Testis (tissue), 3 donors: ENCODE results near the gene LRRC26. TPM values are rescaled to one million over a fixed set of nuclear protein-coding genes. Genes with fewer than 3 reads are reported as not detected.

Experiments
- DNase-seq: peaks from one replicate; pipeline ENCODE4 v3.0.0-alpha.2; 2019
- H3K27ac ChIP-seq, 2 donors: fragments of 200-600 bp; sonication (generic); one replicate each; pipeline ENCODE4 v1.5.1; 2019
- H3K27me3 ChIP-seq: fragments of 200-600 bp; sonication (generic); one replicate; pipeline ENCODE4 v1.5.1; 2019
- H3K36me3 ChIP-seq: fragments of 200-600 bp; sonication (generic); one replicate; pipeline ENCODE4 v1.5.1; 2017; ENCODE audit warnings: low read depth; ENCODE audit errors: missing control alignments
- H3K4me1 ChIP-seq: fragments of 200-600 bp; sonication (generic); one replicate; pipeline ENCODE4 v1.5.1; 2019
- H3K4me3 ChIP-seq, 2 donors: fragments of 200-600 bp; sonication (generic); one replicate each; pipeline ENCODE4 v1.5.1; 2017 to 2019
- H3K9me3 ChIP-seq: fragments of 200-600 bp; sonication (generic); one replicate; pipeline ENCODE4 v1.5.1; 2017
- POLR2A ChIP-seq: fragments of 450-650 bp; IDR thresholded peaks from one replicate; pipeline ENCODE4 v1.6.1; 2017; ENCODE audit warnings: antibody characterized with exemption, mild to moderate bottlenecking, moderate library complexity
- WGBS, 2 donors: methylation state at CpG; one replicate each; pipeline ENCODE4 v1.1.5; 2018; 5-methylcytosine and 5-hydroxymethylcytosine counted together
- intact Hi-C: fragments of 100-400 bp; cut with DNase I; formaldehyde crosslinking; loops from one replicate; pipeline ENCODE4 v1.15.1; 2023; ENCODE audit warnings: low total_unique reads
- polyA plus RNA-seq: library from polyadenylated mRNA; stranded (reverse); fragments of 350-450 nt; fragmentation: Illumina TruSeq; extraction: RNeasy Lipid Tissue Mini Kit (QIAGEN cat#74804); gene quantifications from one replicate; pipeline ENCODE4 v1.2.3, GENCODE V29; 2014; ENCODE audit warnings: low read depth, low replicate concordance; ENCODE audit not compliant: insufficient read depth
- total RNA-seq, 2 donors: library from RNA; depleted of rRNA; stranded (reverse); fragments of >200 nt; gene quantifications; one replicate each; pipeline ENCODE4 v1.2.3, GENCODE V29; 2016
- TF ChIP-seq, protein P1 (sequence below), 3 experiments: fragments of 450-650 bp in 2 of 3; fragments of 200-600 bp in 1 of 3; sonication (generic) in 1 of 3; IDR thresholded peaks; one replicate each; pipeline ENCODE4 v1.5.1; 2016 to 2019; ENCODE audit warnings: antibody characterized with exemption in 3 of 3, mild to moderate bottlenecking in 2 of 3, moderate library complexity in 1 of 3

Gene LRRC26
- total and polyA plus RNA-seq, 3 donors from 2014 or later = 2.4 to 5.1 TPM; not detected in 1

DNA sequence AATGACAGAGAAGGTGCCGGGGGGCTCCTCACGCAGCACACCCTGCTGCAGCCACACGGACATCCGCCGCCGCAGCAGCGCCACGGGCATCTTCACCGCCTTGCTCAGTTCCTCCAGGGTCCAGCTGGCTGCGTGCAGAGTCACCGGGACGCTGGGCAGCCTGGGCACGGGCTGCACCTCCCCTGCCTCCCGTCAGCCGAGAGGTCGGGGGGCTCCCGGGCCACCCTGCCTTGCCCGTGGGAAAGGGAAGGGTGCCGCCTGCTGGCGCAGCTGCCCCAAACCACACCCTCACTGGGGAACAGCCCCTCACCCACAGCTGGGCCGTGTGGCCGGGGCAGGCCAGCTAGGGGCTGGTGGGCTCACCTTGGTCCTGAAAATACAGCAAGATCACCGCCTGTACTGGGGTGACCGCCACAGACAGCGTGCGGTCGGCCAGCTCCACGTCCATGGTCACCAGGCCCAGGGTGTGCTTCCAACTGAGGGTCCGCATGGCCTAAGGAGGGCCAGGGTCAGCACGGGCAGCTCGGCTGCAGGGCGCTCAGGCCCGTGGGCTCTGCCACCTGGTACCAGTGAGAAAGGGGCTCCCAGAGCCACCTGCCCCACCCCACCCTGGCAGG, 5.6 kb upstream of the LRRC26 start:
- intact Hi-C loops = no loop called here
- no peaks in the 10 kb centered on the region for H3K27me3 ChIP-seq
- TF ChIP-seq, protein P1, sequence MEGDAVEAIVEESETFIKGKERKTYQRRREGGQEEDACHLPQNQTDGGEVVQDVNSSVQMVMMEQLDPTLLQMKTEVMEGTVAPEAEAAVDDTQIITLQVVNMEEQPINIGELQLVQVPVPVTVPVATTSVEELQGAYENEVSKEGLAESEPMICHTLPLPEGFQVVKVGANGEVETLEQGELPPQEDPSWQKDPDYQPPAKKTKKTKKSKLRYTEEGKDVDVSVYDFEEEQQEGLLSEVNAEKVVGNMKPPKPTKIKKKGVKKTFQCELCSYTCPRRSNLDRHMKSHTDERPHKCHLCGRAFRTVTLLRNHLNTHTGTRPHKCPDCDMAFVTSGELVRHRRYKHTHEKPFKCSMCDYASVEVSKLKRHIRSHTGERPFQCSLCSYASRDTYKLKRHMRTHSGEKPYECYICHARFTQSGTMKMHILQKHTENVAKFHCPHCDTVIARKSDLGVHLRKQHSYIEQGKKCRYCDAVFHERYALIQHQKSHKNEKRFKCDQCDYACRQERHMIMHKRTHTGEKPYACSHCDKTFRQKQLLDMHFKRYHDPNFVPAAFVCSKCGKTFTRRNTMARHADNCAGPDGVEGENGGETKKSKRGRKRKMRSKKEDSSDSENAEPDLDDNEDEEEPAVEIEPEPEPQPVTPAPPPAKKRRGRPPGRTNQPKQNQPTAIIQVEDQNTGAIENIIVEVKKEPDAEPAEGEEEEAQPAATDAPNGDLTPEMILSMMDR (IDR thresholded peaks at IDR 0.05) = no peak
- no peak for TF ChIP-seq POLR2A
- H3K36me3 ChIP-seq = no peaks in the 10 kb centered on the region
- H3K27ac ChIP-seq = no peak overlapping the region
- no peaks in the 10 kb centered on the region for H3K4me1 ChIP-seq
- 53 to 60% methylated on average over 20 to 32 of the region's 33 CpGs for WGBS, 2 donors
- H3K4me3 ChIP-seq = no peak overlapping the region
- no peak for DNase-seq
- H3K9me3 ChIP-seq = no peaks in the 10 kb centered on the region

DNA sequence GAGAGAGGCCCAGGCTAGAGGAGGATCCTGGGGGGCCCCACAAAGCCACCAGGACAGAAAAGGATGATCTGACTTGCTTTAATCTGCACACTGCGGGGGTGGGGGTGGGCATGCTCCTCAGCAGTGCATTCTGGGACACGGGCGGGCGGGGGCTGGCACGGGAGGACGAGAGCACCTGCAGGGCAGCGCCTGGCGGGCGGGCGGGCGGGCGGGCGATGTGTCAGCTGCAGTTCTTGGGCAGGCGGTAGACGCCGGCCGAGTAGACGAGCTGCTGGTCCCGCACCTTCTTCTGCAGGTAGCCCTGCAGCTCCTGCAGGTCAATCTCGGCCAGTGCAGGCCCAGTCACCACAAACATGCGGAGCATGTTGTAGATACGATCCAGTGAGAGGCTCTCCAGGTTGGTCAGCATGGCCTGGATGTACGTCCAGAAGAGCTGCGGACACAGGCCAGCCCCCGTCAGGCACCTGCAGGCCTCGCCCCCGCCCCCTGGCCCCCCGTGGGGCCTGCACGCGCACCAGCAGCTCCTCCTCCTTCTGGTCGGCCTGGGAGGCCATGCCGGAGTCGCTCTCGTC, 5.0 kb upstream of the LRRC26 start:
- TF ChIP-seq, protein P1 (IDR thresholded peaks at IDR 0.05) = no peak
- Histone ChIP-seq H3K4me3 (no peak overlapping the region), H3K9me3 (no peaks in the 10 kb centered on the region), H3K36me3 (no peaks in the 10 kb centered on the region), H3K27ac (no peak overlapping the region), H3K27me3 (no peaks in the 10 kb centered on the region), H3K4me1 (no peaks in the 10 kb centered on the region)
- intact Hi-C loops = no loop called here
- no peak for DNase-seq
- 72% methylated on average over 23 of the region's 34 CpGs; no CpG with 5 or more reads in 1 of the 2 donors for WGBS, 2 donors

DNA sequence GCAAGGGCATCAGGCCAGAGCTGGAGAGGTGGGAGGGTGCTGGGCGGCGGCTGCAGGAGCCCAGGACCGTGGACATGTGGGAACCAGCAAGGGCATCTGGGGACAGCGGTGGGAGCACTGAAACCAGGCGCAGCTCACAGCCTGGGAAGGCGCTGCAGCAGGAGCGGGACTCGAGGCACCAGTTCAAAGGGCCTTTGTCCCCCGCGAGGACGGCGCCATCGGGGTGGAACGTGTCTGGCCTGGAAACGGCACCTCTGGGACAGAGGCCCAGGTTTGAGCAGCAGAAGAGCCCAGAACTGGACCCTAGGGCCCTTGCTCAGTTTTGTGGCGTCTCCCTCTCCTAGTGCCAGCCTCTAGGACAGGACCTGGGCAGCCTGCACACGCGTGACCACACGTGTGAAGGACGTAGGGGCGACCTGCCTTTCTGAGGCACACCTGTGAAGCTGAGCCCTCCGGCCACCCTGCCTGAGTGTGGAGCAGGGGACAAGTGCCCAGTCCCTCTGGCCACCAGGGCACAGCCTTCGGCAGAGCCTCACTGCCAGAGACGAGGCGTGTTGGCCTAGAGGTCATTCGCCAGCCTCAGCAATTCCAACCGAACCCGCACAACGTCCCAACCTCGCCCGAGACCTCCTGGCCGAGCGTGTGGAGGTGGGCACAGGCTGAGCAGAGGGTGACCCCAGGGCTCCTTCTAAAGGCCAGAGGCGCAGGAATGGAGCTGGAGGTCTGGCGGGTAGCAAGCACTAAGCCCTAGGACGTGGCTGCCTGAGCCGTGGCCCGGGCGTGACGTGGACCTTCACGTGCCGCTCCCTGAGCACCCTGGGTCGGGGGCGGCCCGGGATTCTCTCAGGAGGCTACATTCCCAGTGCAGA, 4.2 kb upstream of the LRRC26 start:
- Histone ChIP-seq H3K9me3 (no peaks in the 10 kb centered on the region), H3K4me1 (no peaks in the 10 kb centered on the region), H3K27ac (no peak overlapping the region), H3K27me3 (no peaks in the 10 kb centered on the region), H3K4me3 (no peak overlapping the region), H3K36me3 (no peaks in the 10 kb centered on the region)
- TF ChIP-seq POLR2A = no peak
- TF ChIP-seq, protein P1 (IDR thresholded peaks at IDR 0.05) = no peak
- intact Hi-C loops = no loop called here
- 91 to 93% methylated on average over 12 to 45 of the region's 45 CpGs for WGBS, 2 donors
- no peak for DNase-seq

DNA sequence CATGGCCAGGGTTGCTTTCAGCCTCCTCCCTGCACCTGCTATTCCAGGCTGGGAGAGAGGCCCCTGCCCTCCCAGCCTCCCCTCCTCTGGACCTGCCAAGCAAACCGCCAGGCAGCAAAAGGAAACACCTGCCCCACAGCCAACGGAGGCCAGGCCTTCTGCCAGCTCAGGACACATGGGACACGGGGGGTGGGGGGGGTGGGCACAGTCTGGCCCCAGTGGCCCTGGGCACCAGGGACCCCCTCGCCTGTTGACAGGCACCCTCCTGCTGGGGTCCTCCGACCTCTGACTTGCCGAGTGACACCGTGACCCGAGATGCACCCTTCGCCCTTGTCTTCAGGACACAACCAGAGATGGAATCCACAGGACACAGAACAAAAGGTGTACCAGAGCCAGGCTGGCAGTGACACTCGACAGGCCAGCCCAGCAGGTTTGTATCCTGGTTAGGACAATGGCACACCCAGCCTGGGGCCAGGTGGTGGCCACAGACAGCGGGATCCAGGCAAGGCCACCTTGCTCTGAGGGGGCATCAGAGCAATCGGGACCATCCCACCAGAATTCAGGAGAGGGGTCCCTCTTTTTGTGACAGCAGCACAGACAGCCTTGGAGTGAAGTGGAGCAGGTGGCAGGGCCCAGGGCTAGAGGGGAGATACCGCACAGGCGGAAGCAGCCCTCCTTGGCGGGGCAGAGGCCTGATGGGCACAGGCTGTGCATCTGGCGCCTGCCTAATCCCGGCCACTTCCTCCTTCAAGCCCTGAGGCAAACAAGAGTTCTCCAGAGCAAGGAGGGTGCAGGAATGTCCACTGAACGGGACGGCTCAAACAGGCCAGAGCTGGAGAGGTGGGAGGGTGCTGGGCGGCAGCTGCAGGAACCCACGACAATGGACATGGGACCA, 3.3 kb upstream of the LRRC26 start:
- TF ChIP-seq POLR2A = no peak
- TF ChIP-seq, protein P1 (IDR thresholded peaks at IDR 0.05) = no peak
- DNase-seq = no peak
- no peaks in the 10 kb centered on the region for H3K27me3 ChIP-seq
- H3K36me3 ChIP-seq = no peaks in the 10 kb centered on the region
- H3K9me3 ChIP-seq = no peaks in the 10 kb centered on the region
- H3K4me3 ChIP-seq = no peak overlapping the region
- H3K27ac ChIP-seq = no peak overlapping the region
- intact Hi-C loops = no loop called here
- 74 to 84% methylated on average over 10 to 21 of the region's 21 CpGs for WGBS, 2 donors
- H3K4me1 ChIP-seq = peaks cover 4% of the 10 kb centered on the region
